Measurements from ENCODE around the gene FAIM2. TPM values are rescaled to one million over a fixed set of nuclear protein-coding genes. Genes with fewer than 3 reads are reported as not detected.

The FAIM2 gene
- total RNA-seq, 1 donor = not detected

- H3K9me3 ChIP-seq (ENCODE audit: low read depth, low read length) = no peaks in the 10 kb centered on the region
- H3K27me3 ChIP-seq (ENCODE audit: insufficient read depth, low read length) = no peaks in the 10 kb centered on the region
- H3K4me3 ChIP-seq (ENCODE audit: low read length) = no peak overlapping the region
- H3K4me1 ChIP-seq (ENCODE audit: insufficient read depth, low read length) = peaks cover 19% of the 10 kb centered on the region
Measured at GRCh38 chr12:49831717-49832116, 72.0 kb downstream of the FAIM2 start.

GRCh38 chr12:49828133-49829091, 75.3 kb downstream of the FAIM2 start, which contains the start of gene NCKAP5L:
NCKAP5L (minus strand) TSS chr12:49828413; CDS start chr12:49804044, 24,369 bp downstream.
- Histone ChIP-seq H3K4me1 (ENCODE audit: insufficient read depth, low read length) (peaks cover 53% of the 10 kb centered on the region), H3K9me3 (ENCODE audit: low read depth, low read length) (no peaks in the 10 kb centered on the region), H3K4me3 (ENCODE audit: low read length) (peak within 1 kb of the TSS; percentile 53), H3K27me3 (ENCODE audit: insufficient read depth, low read length) (no peaks in the 10 kb centered on the region)

GRCh38 chr12:49827401-49828099, 76.2 kb downstream of the FAIM2 start:
- peaks cover 53% of the 10 kb centered on the region for H3K4me1 ChIP-seq (ENCODE audit: insufficient read depth, low read length)
- H3K9me3 ChIP-seq (ENCODE audit: low read depth, low read length) = no peaks in the 10 kb centered on the region
- no peaks in the 10 kb centered on the region for H3K27me3 ChIP-seq (ENCODE audit: insufficient read depth, low read length)
- H3K4me3 ChIP-seq (ENCODE audit: low read length) = peak overlapping the region; percentile 53

- H3K27me3 ChIP-seq (ENCODE audit: insufficient read depth, low read length) = no peaks in the 10 kb centered on the region
- H3K4me1 ChIP-seq (ENCODE audit: insufficient read depth, low read length) = peaks cover 54% of the 10 kb centered on the region
- H3K9me3 ChIP-seq (ENCODE audit: low read depth, low read length) = no peaks in the 10 kb centered on the region
- H3K4me3 ChIP-seq (ENCODE audit: low read length) = peak overlapping the region; percentile 53
Measured at GRCh38 chr12:49827051-49827400, 76.7 kb downstream of the FAIM2 start.

GRCh38 chr12:49825971-49826421, 77.7 kb downstream of the FAIM2 start:
- H3K4me1 ChIP-seq (ENCODE audit: insufficient read depth, low read length) = peaks cover 65% of the 10 kb centered on the region
- no peak overlapping the region for H3K4me3 ChIP-seq (ENCODE audit: low read length)
- H3K9me3 ChIP-seq (ENCODE audit: low read depth, low read length) = no peaks in the 10 kb centered on the region
- no peaks in the 10 kb centered on the region for H3K27me3 ChIP-seq (ENCODE audit: insufficient read depth, low read length)

GRCh38 chr12:49825360-49825970, 78.2 kb downstream of the FAIM2 start:
- no peaks in the 10 kb centered on the region for H3K9me3 ChIP-seq (ENCODE audit: low read depth, low read length)
- H3K4me1 ChIP-seq (ENCODE audit: insufficient read depth, low read length) = peaks cover 70% of the 10 kb centered on the region
- peak overlapping the region; percentile 15 for H3K4me3 ChIP-seq (ENCODE audit: low read length)
- no peaks in the 10 kb centered on the region for H3K27me3 ChIP-seq (ENCODE audit: insufficient read depth, low read length)

- no peaks in the 10 kb centered on the region for H3K9me3 ChIP-seq (ENCODE audit: low read depth, low read length)
- H3K4me1 ChIP-seq (ENCODE audit: insufficient read depth, low read length) = peaks cover 71% of the 10 kb centered on the region
- H3K27me3 ChIP-seq (ENCODE audit: insufficient read depth, low read length) = no peaks in the 10 kb centered on the region
- H3K4me3 ChIP-seq (ENCODE audit: low read length) = peak overlapping the region; percentile 15
Measured at GRCh38 chr12:49824895-49825294, 78.8 kb downstream of the FAIM2 start.

GRCh38 chr12:49824416-49824815, 79.3 kb downstream of the FAIM2 start:
- peaks cover 70% of the 10 kb centered on the region for H3K4me1 ChIP-seq (ENCODE audit: insufficient read depth, low read length)
- H3K9me3 ChIP-seq (ENCODE audit: low read depth, low read length) = no peaks in the 10 kb centered on the region
- no peak overlapping the region for H3K4me3 ChIP-seq (ENCODE audit: low read length)
- H3K27me3 ChIP-seq (ENCODE audit: insufficient read depth, low read length) = no peaks in the 10 kb centered on the region

- Histone ChIP-seq H3K9me3 (ENCODE audit: low read depth, low read length) (no peaks in the 10 kb centered on the region), H3K27me3 (ENCODE audit: insufficient read depth, low read length) (no peaks in the 10 kb centered on the region), H3K4me3 (ENCODE audit: low read length) (no peak overlapping the region), H3K4me1 (ENCODE audit: insufficient read depth, low read length) (peaks cover 65% of the 10 kb centered on the region)
Measured at GRCh38 chr12:49823951-49824350, 79.7 kb downstream of the FAIM2 start.

- Histone ChIP-seq H3K9me3 (ENCODE audit: low read depth, low read length) (no peaks in the 10 kb centered on the region), H3K4me1 (ENCODE audit: insufficient read depth, low read length) (peaks cover 61% of the 10 kb centered on the region), H3K27me3 (ENCODE audit: insufficient read depth, low read length) (no peaks in the 10 kb centered on the region), H3K4me3 (ENCODE audit: low read length) (no peak overlapping the region)
Measured at GRCh38 chr12:49823350-49823749, 80.3 kb downstream of the FAIM2 start.

GRCh38 chr12:49821373-49822287, 82.1 kb downstream of the FAIM2 start:
- H3K4me1 ChIP-seq (ENCODE audit: insufficient read depth, low read length) = peaks cover 51% of the 10 kb centered on the region
- no peak overlapping the region for H3K4me3 ChIP-seq (ENCODE audit: low read length)
- H3K9me3 ChIP-seq (ENCODE audit: low read depth, low read length) = no peaks in the 10 kb centered on the region
- no peaks in the 10 kb centered on the region for H3K27me3 ChIP-seq (ENCODE audit: insufficient read depth, low read length)

- H3K4me1 ChIP-seq (ENCODE audit: insufficient read depth, low read length) = peaks cover 40% of the 10 kb centered on the region
- H3K4me3 ChIP-seq (ENCODE audit: low read length) = no peak overlapping the region
- no peaks in the 10 kb centered on the region for H3K27me3 ChIP-seq (ENCODE audit: insufficient read depth, low read length)
- H3K9me3 ChIP-seq (ENCODE audit: low read depth, low read length) = no peaks in the 10 kb centered on the region
Measured at GRCh38 chr12:49819786-49820185, 83.9 kb downstream of the FAIM2 start.

GRCh38 chr12:49818241-49818895, 85.3 kb downstream of the FAIM2 start:
- Histone ChIP-seq H3K9me3 (ENCODE audit: low read depth, low read length) (no peaks in the 10 kb centered on the region), H3K4me1 (ENCODE audit: insufficient read depth, low read length) (peaks cover 25% of the 10 kb centered on the region), H3K4me3 (ENCODE audit: low read length) (no peak overlapping the region), H3K27me3 (ENCODE audit: insufficient read depth, low read length) (no peaks in the 10 kb centered on the region)
